GM18868 (cell line): Measurements from ENCODE around the gene ABCC1.
"Not testable (repeated sequence)": the region's sequence is repeated elsewhere in the genome, so short reads cannot be mapped to it uniquely, and the experiment has no call there.

Experiments
- ATAC-seq: cut with Tn5 transposase; IDR thresholded peaks from one replicate; pipeline ENCODE4 v1.9.1; 2021; ENCODE audit warnings: mild to moderate bottlenecking, moderate library complexity; ENCODE audit not compliant: unreplicated experiment

The ABCC1 gene

DNA sequence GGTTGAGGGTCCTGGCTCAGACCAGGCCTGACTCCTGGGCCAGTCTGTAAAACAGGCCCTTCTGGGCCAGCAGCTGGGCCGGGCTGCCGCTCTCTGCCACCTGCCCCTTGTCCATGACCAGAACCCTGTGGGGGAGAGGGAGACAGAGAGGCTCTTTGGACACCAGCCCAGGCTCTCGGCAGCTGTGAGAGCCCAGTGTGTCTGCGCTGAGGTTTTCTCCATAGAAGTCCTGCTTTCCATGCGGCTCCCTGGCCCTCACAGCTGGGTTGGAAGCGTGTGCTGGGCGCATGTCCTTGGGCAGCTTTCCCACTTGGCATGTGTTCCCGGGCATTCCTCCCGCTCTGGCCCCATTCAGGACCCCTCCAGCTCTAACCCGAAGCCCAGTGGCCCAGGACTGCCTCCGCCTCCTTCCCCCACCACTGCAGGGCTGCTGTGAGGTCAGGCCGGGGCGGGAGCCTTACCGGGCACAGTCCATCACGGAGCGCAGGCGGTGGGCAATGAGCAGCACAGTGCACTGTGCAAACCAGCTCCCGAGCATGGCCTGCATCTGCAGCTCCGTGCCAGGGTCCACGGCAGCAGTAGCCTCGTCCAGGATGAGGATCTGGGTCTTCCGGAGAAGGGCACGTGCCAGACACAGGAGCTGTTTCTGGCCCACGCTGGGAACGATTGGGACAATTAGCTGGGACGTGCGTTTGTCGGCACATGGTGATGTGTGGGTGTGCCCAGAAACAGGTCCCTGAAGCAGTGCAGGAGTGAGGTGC lies 200.9 kb downstream of the ABCC1 start:
- ATAC-seq = no peak

DNA sequence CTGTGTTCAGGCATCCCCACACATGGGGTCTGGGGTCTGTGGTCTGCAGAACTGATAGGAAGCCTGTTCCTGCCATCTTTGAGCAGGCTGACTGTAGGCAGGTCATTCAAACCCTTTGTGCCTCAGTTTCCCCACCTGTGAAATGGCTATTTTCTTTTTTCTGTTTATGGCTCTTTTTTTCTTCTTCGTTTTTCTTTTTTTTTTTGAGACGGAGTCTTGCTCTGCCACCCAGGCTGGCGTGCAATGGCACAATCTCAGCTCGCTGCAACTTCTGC lies 201.4 kb downstream of the ABCC1 start:
- no peak for ATAC-seq

DNA sequence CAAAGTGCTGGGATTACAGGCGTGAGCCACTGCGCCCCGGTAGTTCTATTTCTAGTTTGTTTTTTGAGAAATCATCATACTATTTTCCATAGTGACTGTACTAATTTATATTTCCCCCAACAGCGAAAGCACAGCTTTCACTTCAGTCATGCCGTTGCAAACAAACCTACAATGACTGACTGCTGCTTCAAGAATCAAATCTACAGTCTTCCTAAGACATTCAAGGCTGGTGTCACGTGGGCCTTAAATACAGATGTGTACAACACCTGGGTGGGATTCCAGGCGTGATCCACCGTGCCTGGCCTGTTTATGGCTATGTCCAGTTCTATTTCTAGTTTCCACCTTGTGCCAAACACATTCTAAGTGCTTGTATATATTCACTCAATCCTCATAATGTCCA lies 201.9 kb downstream of the ABCC1 start:
- no peak for ATAC-seq

DNA sequence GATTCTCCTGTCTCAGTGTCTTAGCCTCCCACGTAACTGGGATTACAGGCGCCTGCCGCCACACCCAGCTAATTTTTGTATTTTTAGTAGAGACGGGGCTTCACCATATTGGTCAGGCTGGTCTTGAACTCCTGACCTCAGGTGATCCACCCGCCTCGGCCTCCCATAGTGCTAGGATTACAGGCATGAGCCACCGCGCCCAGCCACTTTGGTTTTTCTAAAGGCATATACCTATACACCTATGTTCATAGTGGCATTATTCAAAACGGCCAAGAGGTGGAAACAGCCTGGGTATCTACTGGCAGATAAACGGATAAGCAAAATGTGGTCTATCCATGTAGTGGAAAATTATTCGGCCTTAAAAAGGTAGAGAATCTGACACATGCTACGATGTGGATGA lies 203.6 kb downstream of the ABCC1 start:
- ATAC-seq = not testable (repeated sequence)

DNA sequence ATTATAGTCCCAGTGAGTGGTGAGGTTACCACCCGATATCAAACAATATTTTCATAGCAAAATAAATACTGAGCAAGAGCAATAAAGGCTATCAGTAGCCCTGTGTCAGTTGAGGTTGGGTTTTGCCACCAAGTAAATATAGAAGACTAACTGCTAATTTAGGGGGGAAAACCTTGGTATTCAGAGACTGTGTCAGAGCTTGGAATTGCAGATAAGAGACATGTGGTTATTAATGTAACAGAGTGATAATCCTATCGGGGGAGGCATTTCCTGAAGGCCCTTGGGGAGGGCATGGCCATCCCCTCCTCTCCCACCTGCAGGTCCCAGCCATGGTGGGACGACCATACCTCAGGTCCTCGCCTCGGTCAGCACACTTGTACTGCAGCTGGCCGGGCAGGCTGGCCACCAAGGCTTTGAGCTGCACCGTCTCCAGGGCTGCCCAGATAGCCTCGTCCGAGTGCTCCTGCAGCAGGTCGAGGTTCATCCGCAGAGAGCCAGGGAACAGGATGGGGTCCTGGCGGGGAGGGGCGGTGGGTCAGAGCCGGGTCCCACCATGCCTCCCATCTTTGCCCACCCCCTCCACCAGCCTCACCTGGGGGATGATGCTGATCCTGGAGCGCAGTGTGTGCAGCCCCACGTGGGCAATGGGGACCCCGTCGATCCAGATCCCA lies 205.0 kb downstream of the ABCC1 start:
- ATAC-seq = no peak

DNA sequence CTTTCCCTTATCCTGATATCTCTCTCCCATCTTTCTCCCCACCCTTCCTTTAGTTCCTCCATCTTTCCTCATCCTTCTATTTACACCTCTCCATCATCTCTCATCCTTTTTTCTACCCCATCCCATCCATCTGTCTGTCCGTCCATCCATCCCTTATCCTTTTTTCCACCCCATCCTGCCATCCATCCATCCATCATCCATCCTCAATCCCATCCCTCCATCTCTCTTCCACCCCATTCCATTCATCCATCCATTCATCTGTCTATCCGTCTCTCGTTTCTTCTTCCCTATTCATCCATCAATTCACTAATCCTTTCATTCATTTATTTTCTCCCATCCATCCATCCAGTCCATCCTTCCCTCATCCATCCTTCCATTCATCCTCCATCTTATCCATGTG lies 205.8 kb downstream of the ABCC1 start:
- no peak for ATAC-seq

DNA sequence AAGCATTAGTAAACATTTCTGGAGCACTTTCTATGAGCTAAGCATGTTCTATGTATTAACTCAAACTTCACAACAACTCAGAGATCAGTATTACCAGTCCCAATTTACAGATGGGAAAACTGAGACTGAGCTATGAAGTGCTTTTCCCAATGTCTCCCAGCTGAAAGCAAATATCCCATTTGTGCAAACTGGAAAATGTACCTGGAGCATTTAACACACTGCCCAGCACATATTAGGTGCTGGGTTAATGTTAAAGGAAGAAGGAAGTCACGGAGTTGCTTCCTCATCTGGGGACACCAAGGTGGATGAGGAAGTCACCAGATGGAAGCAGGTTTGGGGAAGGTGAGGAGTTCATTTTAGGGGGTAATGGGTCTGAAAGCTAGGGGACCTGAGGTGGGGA lies 207.8 kb downstream of the ABCC1 start:
- no peak for ATAC-seq

DNA sequence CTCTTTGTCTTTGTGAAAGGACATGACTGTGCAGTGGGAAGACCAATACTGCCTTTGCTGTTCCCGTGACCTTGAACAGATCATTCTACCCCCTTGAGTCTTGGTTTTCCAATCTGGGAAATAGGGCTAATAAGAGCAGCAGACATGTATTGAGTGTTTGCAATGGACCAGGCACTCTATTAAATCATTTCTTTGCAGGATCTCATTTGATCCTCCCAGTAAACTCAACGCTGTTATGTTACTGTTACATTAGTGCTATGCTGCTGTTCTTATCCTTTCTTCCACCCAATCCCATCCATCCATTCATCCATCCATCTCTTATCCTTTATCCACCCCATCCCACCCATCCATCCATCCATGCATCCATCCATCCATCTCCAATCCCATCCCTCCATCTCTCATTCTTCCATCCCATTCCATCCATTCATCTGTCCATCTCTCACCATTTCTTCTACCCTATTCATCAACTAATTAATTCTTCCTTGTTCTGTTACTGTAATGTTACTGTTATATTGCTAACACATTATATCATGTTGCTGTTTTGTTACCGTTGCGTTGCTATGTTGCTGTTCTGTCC lies 208.8 kb downstream of the ABCC1 start:
- no peak for ATAC-seq

DNA sequence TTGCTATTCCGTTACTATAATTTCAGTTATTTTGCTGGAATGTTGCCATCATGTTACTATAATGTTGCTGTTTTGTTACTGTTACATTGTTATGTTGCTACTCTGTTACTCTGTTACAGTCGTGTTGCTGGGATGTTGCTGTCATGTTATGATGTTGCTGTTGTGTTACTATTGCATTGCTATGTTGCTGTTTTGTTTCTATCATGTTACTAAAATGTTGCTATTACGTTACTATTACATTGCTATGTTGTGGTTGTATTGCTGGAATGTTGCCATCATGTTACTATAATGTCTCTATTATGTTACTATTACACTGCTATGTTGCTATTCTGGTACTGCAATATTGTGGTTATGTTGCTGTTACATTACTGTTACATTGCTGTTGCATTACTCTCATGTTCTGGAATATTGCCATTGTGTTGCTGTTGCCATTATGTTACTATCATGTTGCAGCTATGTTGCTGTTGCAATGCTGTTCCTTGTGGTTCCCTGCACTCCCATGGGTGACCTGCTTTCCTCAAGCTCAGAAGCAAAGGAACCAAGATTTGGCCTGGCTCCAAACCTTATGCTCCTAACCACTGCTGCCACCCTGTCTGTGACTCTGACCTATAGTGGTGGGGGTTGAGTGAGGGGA lies 209.4 kb downstream of the ABCC1 start:
- ATAC-seq = no peak

DNA sequence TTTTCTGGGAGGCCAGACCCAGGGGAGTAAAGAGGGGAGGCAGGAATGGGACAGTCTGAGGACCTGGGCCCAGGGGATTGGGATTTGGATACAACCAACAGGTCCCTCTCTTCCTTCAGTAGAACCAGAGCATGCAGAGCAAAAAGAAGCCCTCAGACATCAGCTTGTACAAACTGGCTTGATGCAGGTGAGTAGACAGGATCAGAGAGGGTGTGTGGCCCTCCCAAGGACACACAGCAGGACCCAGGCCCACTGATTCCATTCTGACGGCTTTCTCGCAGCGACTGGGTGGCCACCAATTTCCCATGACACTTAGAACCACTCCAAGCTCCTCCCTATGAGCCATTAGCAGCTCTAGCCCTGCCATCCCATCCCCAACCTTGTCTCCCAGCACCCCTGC lies 210.2 kb downstream of the ABCC1 start:
- no peak for ATAC-seq

DNA sequence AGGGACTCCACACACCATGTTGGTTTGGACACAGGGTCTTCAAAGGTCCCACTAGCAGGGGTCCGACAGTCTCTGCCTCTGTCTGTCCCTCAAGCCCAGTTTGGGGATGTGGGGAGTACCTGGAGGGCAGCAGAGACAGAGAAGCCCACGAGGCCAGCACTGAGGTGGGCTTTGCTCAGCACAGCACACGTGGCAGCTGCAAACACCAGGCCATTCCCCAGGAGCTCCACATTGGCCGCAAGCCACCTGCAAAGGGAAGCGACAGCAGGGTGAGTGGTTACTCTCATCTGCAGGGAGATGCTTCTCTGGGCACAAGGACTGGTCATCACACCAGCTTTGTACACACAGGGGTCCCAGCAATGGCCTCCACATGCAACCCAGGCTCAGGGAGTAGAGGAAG lies 211.9 kb downstream of the ABCC1 start:
- ATAC-seq = no peak

DNA sequence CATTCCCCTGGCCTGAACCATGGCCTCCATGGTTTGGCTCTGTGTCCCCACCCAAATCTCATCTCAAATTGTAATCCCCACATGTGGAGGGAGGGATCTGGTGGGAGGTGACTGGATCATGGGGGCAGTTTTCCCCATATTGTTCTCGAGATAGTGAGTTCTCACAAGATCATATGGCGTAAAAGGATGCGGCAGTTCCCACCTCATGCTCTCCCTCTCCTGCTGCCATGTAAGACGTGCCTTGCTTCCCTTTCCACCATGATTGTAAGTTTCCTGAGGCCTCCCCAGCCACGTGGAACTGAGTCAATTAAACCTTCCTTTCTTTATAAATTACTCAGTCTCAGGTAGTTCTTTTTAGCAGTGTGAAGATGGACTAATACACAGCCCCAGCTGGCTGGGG lies 212.4 kb downstream of the ABCC1 start:
- not testable (repeated sequence) for ATAC-seq

DNA sequence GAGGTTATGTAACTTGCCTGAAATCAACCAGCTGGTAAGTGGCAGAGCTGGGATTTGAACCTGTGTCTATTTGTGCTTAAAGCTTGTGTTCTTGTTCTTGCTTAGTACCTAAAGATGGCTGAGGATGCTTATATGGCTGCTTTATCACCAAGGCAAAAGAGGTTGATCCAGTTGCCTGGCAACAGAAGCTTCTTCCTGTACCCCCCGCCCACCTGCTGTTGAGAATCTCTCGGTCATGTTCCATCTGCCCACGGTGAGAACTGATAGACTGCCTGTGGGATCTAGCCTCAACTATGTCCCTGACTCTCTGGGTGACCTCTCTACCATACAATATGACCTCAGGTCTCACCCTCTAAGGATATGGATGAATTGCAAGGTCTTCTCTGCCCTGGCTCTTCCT lies 213.2 kb downstream of the ABCC1 start:
- ATAC-seq = no peak

DNA sequence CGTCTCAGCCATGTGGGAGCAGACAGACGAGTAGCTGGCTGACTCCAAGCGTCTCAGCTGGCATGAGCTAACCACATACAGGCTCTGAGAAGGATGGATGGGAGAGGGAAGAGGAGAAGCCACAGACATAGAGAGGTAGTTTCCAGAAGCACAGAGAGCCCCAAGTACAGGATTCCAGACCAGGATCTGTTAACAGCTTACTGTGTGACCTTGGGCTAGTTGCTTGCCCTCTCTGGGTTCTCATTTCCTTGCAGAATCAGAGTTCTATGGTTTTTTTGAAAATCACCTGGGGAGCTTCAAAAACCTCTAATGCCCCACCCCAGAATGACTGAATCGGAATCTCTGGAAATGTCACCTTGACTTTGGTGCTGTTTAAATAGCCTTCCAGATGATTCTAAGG lies 213.7 kb downstream of the ABCC1 start:
- ATAC-seq = no peak

DNA sequence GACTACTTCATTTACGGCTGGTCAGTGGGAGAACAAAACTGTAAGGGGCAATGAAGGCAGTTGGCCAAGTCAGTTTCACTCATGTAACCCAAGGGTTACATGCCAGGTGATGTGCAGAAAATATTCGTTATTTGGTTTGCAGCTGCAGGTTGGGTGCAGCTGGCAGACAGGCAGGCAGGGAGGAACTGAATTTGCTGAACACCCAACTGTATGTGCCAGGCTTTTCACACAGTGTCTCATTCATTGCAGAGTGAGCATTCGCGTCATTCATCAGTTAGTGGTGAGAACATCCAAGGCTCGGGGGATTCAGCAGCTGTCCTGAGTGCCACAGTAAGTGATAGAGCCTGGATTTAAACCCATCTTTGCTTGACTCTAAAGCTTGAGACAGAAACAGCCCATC lies 214.2 kb downstream of the ABCC1 start:
- ATAC-seq = no peak

DNA sequence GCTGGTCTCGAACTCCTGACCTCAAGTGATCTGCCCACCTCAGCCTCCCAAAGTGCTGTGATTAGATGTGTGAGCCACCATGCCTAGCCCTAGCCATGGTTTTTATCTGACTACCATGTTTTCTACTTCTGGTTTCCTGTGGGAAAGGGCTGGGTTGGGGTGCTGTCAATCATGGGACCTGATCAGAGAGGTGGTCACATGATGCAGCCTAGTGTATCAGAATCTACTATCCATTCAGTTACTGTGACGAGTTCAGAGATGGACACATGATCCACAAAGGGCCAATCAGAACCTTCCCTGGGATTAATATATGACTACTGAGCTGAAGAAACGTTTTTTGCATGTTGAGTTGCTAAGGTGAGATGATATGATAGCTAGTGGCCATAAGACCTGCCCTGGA lies 214.8 kb downstream of the ABCC1 start:
- no peak for ATAC-seq

DNA sequence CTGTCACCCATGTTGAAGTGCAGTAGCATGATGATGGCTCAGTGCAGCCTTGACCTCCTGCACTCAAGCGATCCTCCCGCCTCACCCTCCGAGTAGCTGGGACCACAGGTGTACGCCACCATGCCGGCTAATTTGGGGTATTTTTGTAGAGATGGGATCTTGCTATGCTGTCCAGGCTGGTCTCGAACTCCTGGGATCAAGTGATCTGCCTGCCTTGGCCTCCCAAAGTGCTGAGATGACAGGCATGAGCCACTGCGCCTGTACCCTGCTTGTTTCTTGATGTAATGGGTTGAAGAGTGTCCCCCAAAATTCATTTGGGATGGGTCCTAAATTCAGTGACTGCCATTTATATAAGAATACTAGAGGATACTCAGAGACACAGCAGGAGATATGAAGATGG lies 216.7 kb downstream of the ABCC1 start:
- ATAC-seq = no peak

DNA sequence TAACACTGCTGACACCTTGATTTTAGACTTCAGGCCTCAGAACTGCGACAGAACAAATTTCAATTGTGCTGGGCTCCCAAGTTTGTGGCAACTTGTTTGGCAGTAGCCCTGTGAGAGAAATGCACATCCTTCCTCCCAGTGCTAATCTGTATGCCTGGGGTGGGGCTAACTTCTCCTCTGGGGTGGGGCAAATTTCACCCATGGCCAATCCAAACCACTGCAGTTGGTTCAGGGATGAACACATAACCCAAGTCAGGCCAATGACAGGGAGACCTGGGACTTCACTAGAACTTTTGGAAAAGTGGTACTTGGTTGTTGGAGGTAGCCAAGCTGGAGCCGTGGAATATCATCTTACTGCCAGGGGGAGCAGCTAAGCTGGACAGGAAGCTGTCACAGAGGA lies 217.5 kb downstream of the ABCC1 start:
- ATAC-seq = no peak

DNA sequence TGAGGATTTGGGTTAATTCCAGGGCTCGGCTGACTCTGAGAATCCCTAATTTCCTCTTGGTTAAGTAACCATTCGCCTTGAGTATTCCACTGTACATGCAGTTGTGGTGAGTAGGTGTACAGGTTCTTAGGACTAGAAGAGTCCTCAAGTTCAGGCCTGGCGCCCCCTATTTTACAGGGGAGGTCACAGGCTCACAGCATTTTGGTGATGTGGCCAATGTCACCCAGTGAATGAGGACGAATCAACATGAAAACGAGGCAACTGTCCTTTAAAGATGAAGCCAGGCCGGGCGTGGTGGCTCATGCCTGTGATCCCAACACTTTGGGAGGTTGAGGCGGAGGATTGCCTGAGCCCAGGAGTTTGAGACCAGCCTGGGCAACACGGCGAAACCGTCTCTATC lies 218.5 kb downstream of the ABCC1 start:
- no peak for ATAC-seq

DNA sequence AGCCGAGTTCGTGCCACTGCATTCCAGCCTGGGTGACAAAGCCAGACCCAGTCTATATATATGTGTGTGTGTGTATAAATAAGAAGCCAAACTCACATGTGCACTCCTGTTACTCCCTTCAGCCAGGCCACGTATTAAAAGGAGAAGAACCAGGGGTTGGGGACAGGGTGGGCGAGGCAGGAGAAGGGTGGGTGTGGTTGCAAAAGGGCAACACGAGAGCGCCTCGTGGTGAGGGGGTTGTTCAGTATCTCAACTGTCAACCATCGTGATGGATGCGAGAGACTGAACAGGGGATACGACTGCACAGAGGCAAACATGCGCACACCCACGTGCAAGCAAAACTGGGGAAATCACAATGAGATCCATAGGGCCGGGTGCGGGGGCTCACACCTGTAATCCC lies 219.0 kb downstream of the ABCC1 start:
- ATAC-seq = no peak

DNA sequence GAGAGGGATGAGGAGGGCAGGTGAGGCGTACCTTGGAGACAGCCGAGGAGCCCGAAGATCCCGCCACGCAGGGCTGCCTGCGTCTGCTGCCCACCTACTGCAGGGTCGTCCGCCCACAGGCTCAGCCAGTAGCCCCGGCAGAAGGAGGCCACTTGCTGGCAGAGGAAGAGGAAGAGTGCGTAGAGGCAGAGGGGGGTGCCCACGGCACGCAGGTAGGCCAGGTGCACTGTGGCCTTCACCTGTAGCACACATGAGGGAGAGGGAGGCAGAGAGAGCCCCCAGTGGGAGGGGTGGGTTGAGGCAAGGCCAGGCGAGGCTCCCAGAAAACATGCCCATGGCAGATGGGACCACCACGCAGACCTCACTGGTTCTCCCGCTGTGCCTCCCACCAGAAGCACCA lies 220.2 kb downstream of the ABCC1 start:
- ATAC-seq = no peak

DNA sequence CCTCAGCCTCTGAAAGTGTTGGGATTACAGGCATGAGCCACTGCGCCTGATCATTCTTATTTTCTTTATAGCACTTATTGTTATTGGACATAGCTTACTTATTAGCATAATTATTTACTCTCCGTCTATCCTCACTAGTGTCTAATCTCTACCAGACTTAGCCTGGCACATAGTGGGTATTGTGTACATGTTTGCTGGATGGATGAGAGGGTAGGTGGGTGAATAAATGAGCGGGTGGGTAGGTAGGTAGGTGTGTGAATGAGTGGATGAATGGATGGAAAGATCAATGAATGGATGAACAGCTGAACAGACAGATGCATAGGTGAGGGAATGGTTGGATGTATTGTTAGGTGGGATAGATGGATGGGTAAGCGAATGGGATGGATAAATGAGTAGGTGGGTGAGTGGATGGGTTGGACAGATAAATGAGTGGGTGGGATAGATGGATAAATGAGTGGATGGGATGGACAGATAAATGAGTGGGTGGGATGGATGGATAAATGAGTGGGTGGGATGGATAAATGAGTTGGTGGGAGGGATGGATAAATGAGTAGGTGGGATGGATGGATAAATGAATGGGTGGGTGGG lies 222.0 kb downstream of the ABCC1 start:
- no peak for ATAC-seq
